Panc1 (cell line): ENCODE measurements around the gene ALK. TPM values are rescaled to one million over a fixed set of nuclear protein-coding genes. Genes with fewer than 3 reads are reported as not detected.

ENCODE experiments used
- ATAC-seq: fragments of 200-7000 bp; cut with Tn5 transposase; 2 replicates; pipeline ENCODE4 v1.9.1; 2020; ENCODE audit warnings: mild to moderate bottlenecking, moderate library complexity
- BruUV-seq: library from RNA; stranded (reverse); fragments of 400-500 nt; replicated peaks from 2 replicates; lab custom pipeline; 2021; lab: Mats Ljungman, UMichigan
- CTCF ChIA-PET: fragments of 300-600 bp; sonication (Branson Sonifier 250); formaldehyde crosslinking; loops from one replicate; lab custom pipeline; 2022; ENCODE audit warnings: antibody characterized with exemption; lab: Charles Lee
- POLR2A ChIA-PET: fragments of 300-600 bp; sonication (Branson Sonifier 250); formaldehyde crosslinking; loops from one replicate; lab custom pipeline; 2022; ENCODE audit warnings: antibody characterized with exemption; lab: Charles Lee
- DNase-seq: peaks from one replicate; pipeline ENCODE4 v3.0.0-alpha.2; 2010; ENCODE audit warnings: low read depth, low spot score
- H3K27ac ChIP-seq: 2 replicates; pipeline ENCODE4 v1.5.1; 2011; ENCODE audit warnings: mild to moderate bottlenecking, low read length, inconsistent platforms
- H3K27me3 ChIP-seq: fragments of 200-500 bp; sonication (Bioruptor generic); 2 replicates; pipeline ENCODE4 v1.6.0; 2014; ENCODE audit warnings: low read length, inconsistent platforms; ENCODE audit not compliant: control insufficient read depth, insufficient read depth
- H3K36me3 ChIP-seq: fragments of 200-500 bp; sonication (Bioruptor generic); 2 replicates; pipeline ENCODE4 v1.5.1; 2014; ENCODE audit warnings: inconsistent platforms, mild to moderate bottlenecking, low read length, moderate library complexity; ENCODE audit not compliant: control insufficient read depth, insufficient read depth
- H3K4me1 ChIP-seq: 2 replicates; pipeline ENCODE4 v1.5.1; 2011; ENCODE audit warnings: inconsistent platforms, mild to moderate bottlenecking, low read length, moderate library complexity; ENCODE audit not compliant: control insufficient read depth, insufficient read depth
- H3K4me3 ChIP-seq, 2 experiments: 2 replicates each; pipeline ENCODE4 v1.5.1; 2011 to 2012; ENCODE audit warnings: low read depth in 2 of 2, low read length in 2 of 2, mild to moderate bottlenecking in 2 of 2, inconsistent platforms in 1 of 2, moderate library complexity in 1 of 2
- H3K9me3 ChIP-seq: fragments of 200-500 bp; sonication (Bioruptor generic); 2 replicates; pipeline ENCODE4 v1.5.1; 2014; ENCODE audit warnings: low read depth, mild to moderate bottlenecking, inconsistent platforms, low read length, moderate library complexity; ENCODE audit not compliant: control insufficient read depth, insufficient read depth
- POLR2AphosphoS5 ChIP-seq: IDR thresholded peaks from 2 replicates; pipeline ENCODE4 v1.6.1; 2012; ENCODE audit warnings: mild to moderate bottlenecking, low read depth, low read length, moderate library complexity
- SIN3A ChIP-seq: IDR thresholded peaks from 2 replicates; pipeline ENCODE4 v1.6.1; 2012; ENCODE audit warnings: low read depth, mild to moderate bottlenecking, low read length, moderate library complexity, borderline replicate concordance; ENCODE audit not compliant: insufficient read depth
- TCF7L2 ChIP-seq: IDR thresholded peaks from 2 replicates; pipeline ENCODE4 v1.6.1; 2011; ENCODE audit warnings: mild to moderate bottlenecking, low read depth, low read length, inconsistent platforms
- in situ Hi-C: cut with HindIII; loops from 2 replicates; pipeline ENCODE4 v1.10.0; 2016; ENCODE audit warnings: low sequenced_read_pairs, low pct_unique_long_range_greater_than_20kb
- intact Hi-C: fragments of 100-400 bp; cut with micrococcal nuclease; formaldehyde crosslinking; loops from one replicate; pipeline ENCODE4 v1.10.0; 2022; ENCODE audit not compliant: unreplicated experiment
- total RNA-seq: library from RNA; stranded (reverse); gene quantifications from one replicate; pipeline ENCODE4 v1.2.1, GENCODE V29; 2021; ENCODE audit not compliant: unreplicated experiment
- TF ChIP-seq, protein P1 (sequence below), 2 experiments: IDR thresholded peaks; 2 replicates each; pipeline ENCODE4 v1.6.1; 2011 to 2012; ENCODE audit warnings: low read depth in 2 of 2, control low read depth in 1 of 2, low read length in 1 of 2, mild to moderate bottlenecking in 1 of 2, moderate library complexity in 1 of 2; ENCODE audit not compliant: insufficient read depth in 1 of 2
- TF ChIP-seq, protein P2 (sequence below): fragments of 450-650 bp; IDR thresholded peaks from 2 replicates; pipeline ENCODE4 v1.5.1; 2017; ENCODE audit warnings: mild to moderate bottlenecking

ALK gene
- total RNA-seq, 1 experiment from 2014 or later = not detected

- Histone ChIP-seq H3K27ac (no peak overlapping the region), H3K36me3 (no peaks in the 10 kb centered on the region), H3K9me3 (no peaks in the 10 kb centered on the region), H3K27me3 (peaks cover 10% of the 10 kb centered on the region), H3K4me3 (no peak overlapping the region), H3K4me1 (no peaks in the 10 kb centered on the region)
- ATAC-seq (no peak), DNase-seq (no peak)
- POLR2A ChIA-PET = no interaction called here
- intact Hi-C loops = no loop called here
- CTCF ChIA-PET = no interaction called here
- in situ Hi-C loops = no loop called here
- BruUV-seq = no TSS peak
- TF ChIP-seq, protein P1, sequence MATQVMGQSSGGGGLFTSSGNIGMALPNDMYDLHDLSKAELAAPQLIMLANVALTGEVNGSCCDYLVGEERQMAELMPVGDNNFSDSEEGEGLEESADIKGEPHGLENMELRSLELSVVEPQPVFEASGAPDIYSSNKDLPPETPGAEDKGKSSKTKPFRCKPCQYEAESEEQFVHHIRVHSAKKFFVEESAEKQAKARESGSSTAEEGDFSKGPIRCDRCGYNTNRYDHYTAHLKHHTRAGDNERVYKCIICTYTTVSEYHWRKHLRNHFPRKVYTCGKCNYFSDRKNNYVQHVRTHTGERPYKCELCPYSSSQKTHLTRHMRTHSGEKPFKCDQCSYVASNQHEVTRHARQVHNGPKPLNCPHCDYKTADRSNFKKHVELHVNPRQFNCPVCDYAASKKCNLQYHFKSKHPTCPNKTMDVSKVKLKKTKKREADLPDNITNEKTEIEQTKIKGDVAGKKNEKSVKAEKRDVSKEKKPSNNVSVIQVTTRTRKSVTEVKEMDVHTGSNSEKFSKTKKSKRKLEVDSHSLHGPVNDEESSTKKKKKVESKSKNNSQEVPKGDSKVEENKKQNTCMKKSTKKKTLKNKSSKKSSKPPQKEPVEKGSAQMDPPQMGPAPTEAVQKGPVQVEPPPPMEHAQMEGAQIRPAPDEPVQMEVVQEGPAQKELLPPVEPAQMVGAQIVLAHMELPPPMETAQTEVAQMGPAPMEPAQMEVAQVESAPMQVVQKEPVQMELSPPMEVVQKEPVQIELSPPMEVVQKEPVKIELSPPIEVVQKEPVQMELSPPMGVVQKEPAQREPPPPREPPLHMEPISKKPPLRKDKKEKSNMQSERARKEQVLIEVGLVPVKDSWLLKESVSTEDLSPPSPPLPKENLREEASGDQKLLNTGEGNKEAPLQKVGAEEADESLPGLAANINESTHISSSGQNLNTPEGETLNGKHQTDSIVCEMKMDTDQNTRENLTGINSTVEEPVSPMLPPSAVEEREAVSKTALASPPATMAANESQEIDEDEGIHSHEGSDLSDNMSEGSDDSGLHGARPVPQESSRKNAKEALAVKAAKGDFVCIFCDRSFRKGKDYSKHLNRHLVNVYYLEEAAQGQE (IDR thresholded peaks at IDR 0.05; ENCODE audit: insufficient read depth in 1 of 2, low read depth in 2 of 2, low read length in 1 of 2) = no peak
- TF ChIP-seq SIN3A = no peak
- TF ChIP-seq, protein P2, sequence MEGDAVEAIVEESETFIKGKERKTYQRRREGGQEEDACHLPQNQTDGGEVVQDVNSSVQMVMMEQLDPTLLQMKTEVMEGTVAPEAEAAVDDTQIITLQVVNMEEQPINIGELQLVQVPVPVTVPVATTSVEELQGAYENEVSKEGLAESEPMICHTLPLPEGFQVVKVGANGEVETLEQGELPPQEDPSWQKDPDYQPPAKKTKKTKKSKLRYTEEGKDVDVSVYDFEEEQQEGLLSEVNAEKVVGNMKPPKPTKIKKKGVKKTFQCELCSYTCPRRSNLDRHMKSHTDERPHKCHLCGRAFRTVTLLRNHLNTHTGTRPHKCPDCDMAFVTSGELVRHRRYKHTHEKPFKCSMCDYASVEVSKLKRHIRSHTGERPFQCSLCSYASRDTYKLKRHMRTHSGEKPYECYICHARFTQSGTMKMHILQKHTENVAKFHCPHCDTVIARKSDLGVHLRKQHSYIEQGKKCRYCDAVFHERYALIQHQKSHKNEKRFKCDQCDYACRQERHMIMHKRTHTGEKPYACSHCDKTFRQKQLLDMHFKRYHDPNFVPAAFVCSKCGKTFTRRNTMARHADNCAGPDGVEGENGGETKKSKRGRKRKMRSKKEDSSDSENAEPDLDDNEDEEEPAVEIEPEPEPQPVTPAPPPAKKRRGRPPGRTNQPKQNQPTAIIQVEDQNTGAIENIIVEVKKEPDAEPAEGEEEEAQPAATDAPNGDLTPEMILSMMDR = no peak
- no peak for TF ChIP-seq POLR2AphosphoS5
- no peak for TF ChIP-seq TCF7L2
These were observed 308.3 kb downstream of the ALK start for GRCh38 chr2:29613067-29613466.

GRCh38 chr2:29612568-29612967 lies 308.8 kb downstream of the ALK start:
- no peak overlapping the region for H3K27ac ChIP-seq
- no peaks in the 10 kb centered on the region for H3K9me3 ChIP-seq
- DNase-seq = no peak
- ATAC-seq = no peak
- ChIA-PET POLR2A (no interaction called here), CTCF (no interaction called here)
- H3K4me3 ChIP-seq = no peak overlapping the region
- BruUV-seq = no TSS peak
- peaks cover 10% of the 10 kb centered on the region for H3K27me3 ChIP-seq
- intact Hi-C loops = no loop called here
- no peaks in the 10 kb centered on the region for H3K4me1 ChIP-seq
- in situ Hi-C loops = no loop called here
- no peaks in the 10 kb centered on the region for H3K36me3 ChIP-seq
- TF ChIP-seq SIN3A = no peak
- TF ChIP-seq, protein P1 (IDR thresholded peaks at IDR 0.05; ENCODE audit: insufficient read depth in 1 of 2, low read depth in 2 of 2, low read length in 1 of 2) = no peak
- no peak for TF ChIP-seq POLR2AphosphoS5
- no peak for TF ChIP-seq TCF7L2
- TF ChIP-seq, protein P2 = no peak
